Colonic mucosa (tissue), 4 donors: Measurements from ENCODE around the gene CMIP. TPM values are rescaled to one million over a fixed set of nuclear protein-coding genes. Genes with fewer than 3 reads are reported as not detected.

ENCODE experiments used
- DNase-seq: peaks from one replicate; pipeline ENCODE4 v3.0.0-alpha.2; 2020
- H3K27ac ChIP-seq: fragments of 200-600 bp; one replicate; pipeline ENCODE4 v1.8.0; 2021
- H3K27me3 ChIP-seq: fragments of 200-600 bp; one replicate; pipeline ENCODE4 v1.8.0; 2021
- H3K36me3 ChIP-seq: fragments of 200-600 bp; one replicate; pipeline ENCODE4 v1.8.0; 2021
- H3K4me1 ChIP-seq: fragments of 200-600 bp; one replicate; pipeline ENCODE4 v1.8.0; 2021; ENCODE audit warnings: mild to moderate bottlenecking
- H3K4me3 ChIP-seq: fragments of 200-600 bp; one replicate; pipeline ENCODE4 v1.8.0; 2021
- H3K9ac ChIP-seq, 2 donors: one replicate each; pipeline ENCODE4 v1.7.0; 2013; ENCODE audit warnings: control low read depth in 2 of 2, low read depth in 2 of 2, low read length in 2 of 2
- H3K9me3 ChIP-seq: fragments of 200-600 bp; one replicate; pipeline ENCODE4 v1.8.0; 2021
- intact Hi-C: fragments of 100-400 bp; cut with DNase I; formaldehyde crosslinking; loops from one replicate; pipeline ENCODE4 v1.14.1; 2022
- total RNA-seq, 2 donors: library from RNA; stranded (reverse); fragmentation: NEBNext Ultra II Directional in 1 of 2; extraction: Animal tissue kit (Norgen Biotek cat#: 25700) in 1 of 2; gene quantifications; one replicate each; pipeline ENCODE4 v1.2.1, GENCODE V29; 2021
- TF ChIP-seq, protein P1 (sequence below): fragments of 200-600 bp; IDR thresholded peaks from one replicate; pipeline ENCODE4 v1.8.0; 2022; ENCODE audit warnings: antibody characterized with exemption, mild to moderate bottlenecking
- donor health status: healthy.
- donor health status: DM: no; HTN: no; CAD: no.
- donor health status: DM: no; HTN: no; CAD: no.

The CMIP gene
- total RNA-seq, 2 donors from 2014 or later = 83.4 to 107 TPM

DNA sequence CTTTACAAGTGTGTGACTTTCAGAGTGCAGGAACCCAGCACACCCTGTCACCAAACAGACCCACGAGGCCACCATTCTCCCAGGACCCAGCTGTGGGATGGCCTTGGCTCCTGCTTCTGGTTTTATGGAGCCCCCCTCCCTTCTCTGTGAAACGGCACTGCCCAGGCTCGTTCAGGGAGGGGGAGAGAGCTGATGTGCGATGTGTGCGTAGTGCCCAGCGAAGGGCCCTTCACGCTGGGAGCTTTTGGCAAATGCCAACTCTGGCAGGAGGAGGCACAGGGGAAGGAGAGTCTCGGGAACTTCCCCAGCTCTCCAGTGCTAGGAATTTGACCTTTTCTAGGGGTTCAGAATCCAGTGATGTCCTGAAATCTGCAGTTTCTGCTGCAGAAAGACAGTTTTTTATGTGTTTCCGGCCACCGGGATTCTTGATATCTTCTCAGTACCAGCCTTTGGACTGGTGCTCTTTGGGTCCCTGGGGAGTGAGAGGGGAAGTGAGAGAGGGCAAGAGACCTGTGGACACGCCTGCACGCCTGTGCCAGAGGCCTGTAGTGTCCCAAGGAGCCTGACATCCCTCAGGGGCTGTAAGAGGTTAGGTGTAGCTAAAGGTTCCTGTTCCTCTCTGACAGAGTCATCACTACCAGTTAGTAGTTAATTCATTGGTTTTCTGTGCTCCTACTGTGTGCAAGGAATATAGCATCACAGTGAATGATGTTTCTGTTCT, 45.1 kb downstream of the CMIP start:
- no peak overlapping the region for H3K9ac ChIP-seq
- H3K9me3 ChIP-seq = no peaks in the 10 kb centered on the region
- H3K4me3 ChIP-seq = no peak overlapping the region
- no peak for DNase-seq
- TF ChIP-seq, protein P1, sequence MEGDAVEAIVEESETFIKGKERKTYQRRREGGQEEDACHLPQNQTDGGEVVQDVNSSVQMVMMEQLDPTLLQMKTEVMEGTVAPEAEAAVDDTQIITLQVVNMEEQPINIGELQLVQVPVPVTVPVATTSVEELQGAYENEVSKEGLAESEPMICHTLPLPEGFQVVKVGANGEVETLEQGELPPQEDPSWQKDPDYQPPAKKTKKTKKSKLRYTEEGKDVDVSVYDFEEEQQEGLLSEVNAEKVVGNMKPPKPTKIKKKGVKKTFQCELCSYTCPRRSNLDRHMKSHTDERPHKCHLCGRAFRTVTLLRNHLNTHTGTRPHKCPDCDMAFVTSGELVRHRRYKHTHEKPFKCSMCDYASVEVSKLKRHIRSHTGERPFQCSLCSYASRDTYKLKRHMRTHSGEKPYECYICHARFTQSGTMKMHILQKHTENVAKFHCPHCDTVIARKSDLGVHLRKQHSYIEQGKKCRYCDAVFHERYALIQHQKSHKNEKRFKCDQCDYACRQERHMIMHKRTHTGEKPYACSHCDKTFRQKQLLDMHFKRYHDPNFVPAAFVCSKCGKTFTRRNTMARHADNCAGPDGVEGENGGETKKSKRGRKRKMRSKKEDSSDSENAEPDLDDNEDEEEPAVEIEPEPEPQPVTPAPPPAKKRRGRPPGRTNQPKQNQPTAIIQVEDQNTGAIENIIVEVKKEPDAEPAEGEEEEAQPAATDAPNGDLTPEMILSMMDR = no peak
- H3K36me3 ChIP-seq = no peaks in the 10 kb centered on the region
- no peaks in the 10 kb centered on the region for H3K27me3 ChIP-seq
- intact Hi-C loops = no loop called here
- no peaks in the 10 kb centered on the region for H3K4me1 ChIP-seq
- no peak overlapping the region for H3K27ac ChIP-seq

DNA sequence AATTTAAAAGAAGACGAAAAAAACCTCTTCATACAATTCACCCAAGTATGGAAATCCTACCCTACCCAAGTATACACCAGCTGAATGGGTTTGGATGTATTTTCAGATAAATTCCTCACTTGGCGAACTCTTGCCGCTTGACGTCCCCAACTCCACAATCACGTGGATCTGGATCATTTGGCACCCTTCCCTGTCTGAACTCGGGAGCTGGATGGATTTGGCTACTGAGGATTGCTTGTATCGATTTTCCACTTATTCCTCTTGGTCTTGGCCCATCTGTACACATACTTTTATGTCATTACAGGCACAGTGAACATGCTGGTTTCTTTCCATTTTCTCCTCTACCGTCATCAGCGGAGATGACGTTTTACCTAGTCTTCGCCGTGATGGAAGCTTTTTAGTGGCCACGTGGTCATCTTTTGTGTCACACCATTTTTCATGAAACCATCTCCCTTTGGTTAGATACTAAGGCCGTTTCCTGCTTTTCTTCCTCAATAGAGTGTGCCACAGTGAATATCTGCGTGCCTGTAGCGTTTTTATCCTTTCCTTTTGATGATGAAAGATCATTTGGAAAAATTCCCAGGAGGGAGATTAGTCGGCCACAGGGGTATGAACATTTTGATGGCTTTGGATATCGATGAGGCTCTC, 47.1 kb downstream of the CMIP start:
- TF ChIP-seq, protein P1 = no peak
- Histone ChIP-seq H3K27ac (no peak overlapping the region), H3K27me3 (no peaks in the 10 kb centered on the region), H3K36me3 (no peaks in the 10 kb centered on the region), H3K4me3 (no peak overlapping the region), H3K9ac (no peak overlapping the region), H3K4me1 (no peaks in the 10 kb centered on the region), H3K9me3 (no peaks in the 10 kb centered on the region)
- intact Hi-C loops = no loop called here
- DNase-seq = no peak

DNA sequence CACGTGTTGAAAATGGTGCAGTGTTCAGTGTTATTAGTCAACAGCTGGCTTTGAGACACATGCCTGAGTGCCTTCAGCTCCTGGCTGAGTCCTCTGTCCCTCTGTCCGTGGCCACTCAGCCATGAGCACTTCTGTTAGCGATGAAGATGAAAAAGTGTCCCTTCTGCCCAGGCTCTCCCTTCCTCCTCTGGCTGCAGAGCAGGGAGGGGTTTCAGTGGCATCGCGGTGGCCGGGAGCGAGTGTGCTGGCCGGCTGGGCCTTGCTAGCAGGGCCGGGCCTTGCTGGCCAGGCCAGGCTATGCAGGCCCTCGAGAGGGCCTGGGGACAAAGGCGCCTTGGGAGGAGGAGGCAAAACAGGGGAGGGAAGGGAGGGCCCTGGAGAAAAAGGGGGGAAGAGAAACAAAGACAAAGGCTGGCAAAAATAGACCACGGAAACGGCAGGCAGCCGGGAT, 47.7 kb downstream of the CMIP start:
- Histone ChIP-seq H3K9me3 (no peaks in the 10 kb centered on the region), H3K4me3 (no peak overlapping the region), H3K27me3 (no peaks in the 10 kb centered on the region), H3K9ac (peak overlapping the region in 1 of 2 donors; percentile 33), H3K4me1 (no peaks in the 10 kb centered on the region), H3K27ac (peak overlapping the region; percentile 22), H3K36me3 (no peaks in the 10 kb centered on the region)
- no peak for DNase-seq
- intact Hi-C loops = no loop called here
- TF ChIP-seq, protein P1 = no peak

DNA sequence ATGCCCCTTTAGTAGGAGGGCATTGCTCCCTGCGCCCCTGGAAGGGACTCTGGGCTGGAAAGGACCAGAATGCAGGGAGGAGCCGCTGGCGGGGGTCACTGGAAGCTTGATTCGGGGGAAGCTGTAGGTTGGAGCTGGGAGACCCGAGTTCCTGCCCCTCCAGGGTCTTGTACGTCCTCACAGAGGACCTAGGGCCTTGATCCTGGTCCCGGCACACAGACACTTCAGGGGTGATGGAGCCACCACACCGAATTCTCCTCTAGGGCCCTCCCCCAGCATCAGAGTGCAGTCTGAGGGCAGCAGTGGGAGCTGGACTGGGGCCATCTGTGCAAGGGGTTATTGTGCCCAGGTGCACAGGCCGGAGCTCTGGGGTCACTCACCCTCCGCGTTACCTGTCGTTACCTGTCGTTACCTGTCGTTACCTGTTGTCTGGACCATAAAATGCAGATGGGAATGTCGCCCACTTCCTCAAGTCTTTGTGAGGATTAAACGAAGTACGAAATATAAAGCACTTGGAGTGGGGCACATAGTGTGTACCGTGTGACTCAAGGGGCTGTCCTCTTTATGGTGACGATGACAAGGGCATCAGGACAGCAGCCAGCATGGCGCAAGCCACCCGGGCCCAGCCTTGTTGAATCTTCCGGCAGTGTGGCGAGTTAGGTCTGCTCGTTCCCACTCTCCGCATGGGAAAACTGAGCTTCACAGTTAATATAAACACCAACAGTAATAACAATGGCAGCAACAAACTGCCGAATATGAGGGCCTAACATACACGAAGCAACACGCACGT, 48.6 kb downstream of the CMIP start:
- TF ChIP-seq, protein P1 = no peak
- DNase-seq = no peak
- Histone ChIP-seq H3K9ac (peak overlapping the region in 1 of 2 donors; percentile 18), H3K4me1 (peaks cover 6% of the 10 kb centered on the region), H3K27me3 (no peaks in the 10 kb centered on the region), H3K36me3 (no peaks in the 10 kb centered on the region), H3K9me3 (no peaks in the 10 kb centered on the region), H3K27ac (no peak overlapping the region), H3K4me3 (no peak overlapping the region)
- intact Hi-C loops = no loop called here

DNA sequence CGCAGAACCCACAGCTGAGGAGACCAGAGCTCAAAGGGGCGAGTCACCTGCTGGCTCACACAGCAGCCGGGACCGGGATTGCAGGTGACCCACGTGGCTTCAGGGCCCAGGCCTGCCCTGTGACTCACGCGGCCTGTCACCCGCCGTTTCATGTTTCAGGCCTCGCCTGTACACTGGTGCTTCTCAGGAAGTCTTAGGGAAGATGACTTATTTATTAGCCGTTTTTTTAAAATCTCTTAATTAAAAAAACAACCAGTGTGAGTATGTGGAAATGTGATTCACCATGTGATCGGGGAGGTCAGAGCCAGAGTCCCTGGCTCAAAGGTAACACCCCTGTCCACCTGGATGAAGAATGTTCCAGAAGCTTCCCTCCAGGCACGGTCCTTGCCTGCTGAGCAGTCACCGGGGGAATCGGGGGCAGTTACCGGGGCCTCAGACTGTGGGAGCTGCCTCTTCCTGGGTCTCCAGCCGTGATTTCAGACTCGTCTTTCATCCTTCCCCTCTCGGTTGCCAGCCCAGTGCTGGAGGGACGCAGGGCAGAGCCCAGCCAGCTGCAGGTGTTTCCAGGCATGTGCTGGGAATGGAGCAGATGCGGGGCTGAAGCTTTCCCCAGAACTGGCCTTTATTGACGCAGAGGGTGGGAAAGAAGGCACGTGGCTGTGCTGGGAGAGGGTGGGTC, 49.3 kb downstream of the CMIP start:
- H3K4me1 ChIP-seq = peaks cover 9% of the 10 kb centered on the region
- H3K36me3 ChIP-seq = no peaks in the 10 kb centered on the region

More for the DNA sequence above, 49.3 kb downstream of the CMIP start:
- Histone ChIP-seq H3K4me3 (no peak overlapping the region), H3K27ac (no peak overlapping the region), H3K9ac (no peak overlapping the region), H3K9me3 (no peaks in the 10 kb centered on the region), H3K27me3 (no peaks in the 10 kb centered on the region)
- DNase-seq = peak; percentile 63
- intact Hi-C loops = no loop called here
- TF ChIP-seq, protein P1 = no peak
